Prostate gland (tissue), 2 donors: ENCODE results near the gene ELP5. TPM values are rescaled to one million over a fixed set of nuclear protein-coding genes. Genes with fewer than 3 reads are reported as not detected.

Experiments
- DNase-seq: peaks from one replicate; pipeline ENCODE4 v3.0.0-alpha.2; 2019; ENCODE audit warnings: low spot score
- H3K27ac ChIP-seq, 2 donors: fragments of 200-600 bp; sonication (generic); 2 replicates each; pipeline ENCODE4 v1.5.1; 2017 to 2019
- H3K27me3 ChIP-seq: fragments of 200-600 bp; sonication (generic); replicated peaks from 2 replicates; pipeline ENCODE4 v1.5.1; 2019; ENCODE audit not compliant: insufficient read depth
- H3K36me3 ChIP-seq, 2 donors: fragments of 200-600 bp; sonication (generic); 1 replicate in 1 of 2; 2 replicates in 1 of 2; pipeline versions ENCODE4 v1.5.1 to v1.8.1; 2017 to 2019
- H3K4me1 ChIP-seq: fragments of 200-600 bp; sonication (generic); replicated peaks from 2 replicates; pipeline ENCODE4 v1.5.1; 2019
- H3K4me3 ChIP-seq, 2 donors: fragments of 200-600 bp; sonication (generic); 2 replicates each; pipeline ENCODE4 v1.5.1; 2017 to 2019
- H3K9me3 ChIP-seq: fragments of 200-600 bp; sonication (generic); 2 replicates; pipeline ENCODE4 v1.5.1; 2017
- CTCF ChIP-seq, 4 experiments: fragments of 200-600 bp in 2 of 4; fragments of 450-650 bp in 2 of 4; sonication (generic) in 2 of 4; IDR thresholded peaks; 1 replicate in 3 of 4; 2 replicates in 1 of 4; pipeline ENCODE4 v1.5.1; 2016 to 2019; ENCODE audit warnings: antibody characterized with exemption in 4 of 4, mild to moderate bottlenecking in 2 of 4, moderate library complexity in 2 of 4
- POLR2A ChIP-seq: fragments of 450-650 bp; IDR thresholded peaks from one replicate; pipeline ENCODE4 v1.6.1; 2016; ENCODE audit warnings: antibody characterized with exemption, mild to moderate bottlenecking
- POLR2AphosphoS5 ChIP-seq: sonication (generic); formaldehyde crosslinking; IDR thresholded peaks from one replicate; pipeline ENCODE4 v1.6.1; 2017; ENCODE audit warnings: antibody characterized with exemption
- WGBS: methylation state at CpG from one replicate; pipeline ENCODE4 v1.1.5; 2018; 5-methylcytosine and 5-hydroxymethylcytosine counted together
- intact Hi-C: fragments of 100-400 bp; cut with DNase I; formaldehyde crosslinking; loops from one replicate; pipeline ENCODE4 v1.14.2; 2022
- total RNA-seq, 2 donors: library from RNA; depleted of rRNA; stranded (reverse); fragments of >200 nt; gene quantifications; one replicate each; pipeline ENCODE4 v1.1.0, GENCODE V29; 2016

Gene ELP5
- total RNA-seq, 2 donors from 2014 or later, result 50.1 to 65.2 TPM

GRCh38 chr17:7205561-7205960 is 46.5 kb upstream of the ELP5 start:
- Histone ChIP-seq H3K4me3 (peak overlapping the region; percentile 29 to 31), H3K9me3 (no peaks in the 10 kb centered on the region), H3K27ac (peak overlapping the region; percentile 20 to 60), H3K36me3 (no peaks in the 10 kb centered on the region), H3K4me1 (no peaks in the 10 kb centered on the region), H3K27me3 (no peaks in the 10 kb centered on the region)
- 38% methylated on average over 15 of the region's 15 CpGs for WGBS
- no peak for DNase-seq
- intact Hi-C loops, result no loop called here
- TF ChIP-seq POLR2AphosphoS5, result no peak
- TF ChIP-seq POLR2A, result no peak
- TF ChIP-seq CTCF (IDR thresholded peaks at IDR 0.05), result no peak

- Histone ChIP-seq H3K27ac (no peak overlapping the region), H3K9me3 (no peaks in the 10 kb centered on the region), H3K4me3 (no peak overlapping the region), H3K4me1 (no peaks in the 10 kb centered on the region), H3K27me3 (no peaks in the 10 kb centered on the region), H3K36me3 (no peaks in the 10 kb centered on the region)
- WGBS, result 80% methylated on average over 22 of the region's 24 CpGs
- no peak for TF ChIP-seq POLR2A
- no peak for TF ChIP-seq POLR2AphosphoS5
- no peak for TF ChIP-seq CTCF (IDR thresholded peaks at IDR 0.05)
- intact Hi-C loops, result no loop called here
- DNase-seq, result no peak
Observed at GRCh38 chr17:7207120-7208001, 44.7 kb upstream of the ELP5 start.

GRCh38 chr17:7208027-7208571 is 43.9 kb upstream of the ELP5 start:
- H3K27ac ChIP-seq, result no peak overlapping the region
- no peaks in the 10 kb centered on the region for H3K4me1 ChIP-seq
- 54% methylated on average over 17 of the region's 21 CpGs for WGBS
- H3K9me3 ChIP-seq, result no peaks in the 10 kb centered on the region
- H3K27me3 ChIP-seq, result no peaks in the 10 kb centered on the region
- TF ChIP-seq POLR2AphosphoS5 (no peak), POLR2A (no peak), CTCF (IDR thresholded peaks at IDR 0.05) (no peak)
- no peaks in the 10 kb centered on the region for H3K36me3 ChIP-seq
- DNase-seq, result no peak
- no peak overlapping the region for H3K4me3 ChIP-seq
- intact Hi-C loops, result no loop called here

- no peak overlapping the region for H3K27ac ChIP-seq
- H3K9me3 ChIP-seq, result no peaks in the 10 kb centered on the region
- no peaks in the 10 kb centered on the region for H3K36me3 ChIP-seq
- no peaks in the 10 kb centered on the region for H3K4me1 ChIP-seq
- no peaks in the 10 kb centered on the region for H3K27me3 ChIP-seq
- no peak overlapping the region for H3K4me3 ChIP-seq
- DNase-seq, result no peak
- TF ChIP-seq POLR2AphosphoS5 (no peak), CTCF (IDR thresholded peaks at IDR 0.05) (no peak), POLR2A (no peak)
- 86% methylated on average over 9 of the region's 9 CpGs for WGBS
- intact Hi-C loops, result no loop called here
Observed at GRCh38 chr17:7208754-7209460, 43.1 kb upstream of the ELP5 start.
